HepG2 (cell line): ENCODE measurements around the gene C10orf67. TPM values are rescaled to one million over a fixed set of nuclear protein-coding genes. Genes with fewer than 3 reads are reported as not detected.

ENCODE experiments used
- ARID3A ChIP-seq: IDR thresholded peaks from 2 replicates; pipeline ENCODE4 v1.6.1; 2012; ENCODE audit warnings: low read depth, low read length, improper control_type of control experiment
- ATF5 ChIP-seq: sonication (generic); formaldehyde crosslinking; IDR thresholded peaks from 2 replicates; pipeline ENCODE4 v1.4.0; 2020; ENCODE audit warnings: mild to moderate bottlenecking, low read depth, missing genetic modification reagents
- FLYWCH1 ChIP-seq: sonication (generic); formaldehyde crosslinking; IDR thresholded peaks from 2 replicates; pipeline ENCODE4 v1.8.1; 2023; ENCODE audit warnings: mild to moderate bottlenecking, missing genetic modification reagents
- FOXP4 ChIP-seq: sonication (generic); formaldehyde crosslinking; IDR thresholded peaks from 2 replicates; pipeline ENCODE4 v1.4.0; 2020; ENCODE audit warnings: missing genetic modification reagents
- KAT2B ChIP-seq: fragments of 150-350 bp; IDR thresholded peaks from 2 replicates; pipeline ENCODE4 v1.6.1; 2014; ENCODE audit warnings: low read depth, low read length, borderline replicate concordance
- MBD4 ChIP-seq: IDR thresholded peaks from 2 replicates; pipeline ENCODE4 v1.6.1; 2012; ENCODE audit warnings: low read length, inconsistent platforms, borderline replicate concordance
- NAIF1 ChIP-seq: sonication (generic); formaldehyde crosslinking; IDR thresholded peaks from 2 replicates; pipeline ENCODE4 v1.5.0; 2020; ENCODE audit warnings: mild to moderate bottlenecking, missing genetic modification reagents, borderline replicate concordance
- RNF219 ChIP-seq: sonication (generic); formaldehyde crosslinking; IDR thresholded peaks from 2 replicates; pipeline ENCODE4 v1.5.0; 2020; ENCODE audit warnings: mild to moderate bottlenecking, missing genetic modification reagents
- SIX4 ChIP-seq: sonication (generic); formaldehyde crosslinking; IDR thresholded peaks from 2 replicates; pipeline ENCODE4 v1.4.0; 2020; ENCODE audit warnings: missing genetic modification reagents
- SP2 ChIP-seq: sonication (generic); formaldehyde crosslinking; IDR thresholded peaks from 2 replicates; pipeline ENCODE4 v1.5.1; 2020; ENCODE audit warnings: mild to moderate bottlenecking, missing genetic modification reagents
- TBX2 ChIP-seq: sonication (generic); formaldehyde crosslinking; IDR thresholded peaks from 2 replicates; pipeline ENCODE4 v1.5.0; 2020; ENCODE audit warnings: missing genetic modification reagents, mild to moderate bottlenecking, borderline replicate concordance
- TFE3 ChIP-seq: IDR thresholded peaks from 2 replicates; pipeline ENCODE4 v1.6.1; 2016
- ZFX ChIP-seq: sonication (generic); formaldehyde crosslinking; IDR thresholded peaks from 2 replicates; pipeline ENCODE4 v1.4.0; 2020; ENCODE audit warnings: mild to moderate bottlenecking, low read depth, missing genetic modification reagents, moderate library complexity
- ZKSCAN8 ChIP-seq: IDR thresholded peaks from 2 replicates; pipeline ENCODE4 v1.6.1; 2016; ENCODE audit warnings: borderline replicate concordance, missing genetic modification reagents, missing compliant biosample characterization
- ZNF564 ChIP-seq: sonication (generic); formaldehyde crosslinking; IDR thresholded peaks from 2 replicates; pipeline ENCODE4 v1.8.1; 2023; ENCODE audit warnings: mild to moderate bottlenecking, missing genetic modification reagents
- ZNF614 ChIP-seq: IDR thresholded peaks from 2 replicates; pipeline ENCODE4 v1.6.1; 2018; ENCODE audit warnings: missing biosample characterization, missing genetic modification reagents, inconsistent platforms, borderline replicate concordance
- ZNF615 ChIP-seq: sonication (generic); formaldehyde crosslinking; IDR thresholded peaks from 2 replicates; pipeline ENCODE4 v1.5.0; 2020; ENCODE audit warnings: mild to moderate bottlenecking, missing genetic modification reagents, borderline replicate concordance
- ZNF691 ChIP-seq: sonication (generic); formaldehyde crosslinking; IDR thresholded peaks from 2 replicates; pipeline ENCODE4 v1.4.0; 2020; ENCODE audit warnings: missing genetic modification reagents, low read depth, mild to moderate bottlenecking, borderline replicate concordance
- ZNF703 ChIP-seq: sonication (generic); formaldehyde crosslinking; IDR thresholded peaks from 2 replicates; pipeline ENCODE4 v1.5.1; 2020; ENCODE audit warnings: missing genetic modification reagents, mild to moderate bottlenecking, moderate library complexity, borderline replicate concordance
- ZNF784 ChIP-seq: sonication (generic); formaldehyde crosslinking; IDR thresholded peaks from 2 replicates; pipeline ENCODE4 v1.5.1; 2020; ENCODE audit warnings: missing genetic modification reagents, mild to moderate bottlenecking, borderline replicate concordance
- polyA plus RNA-seq, 8 experiments: library from polyadenylated mRNA; depleted of rRNA in 3 of 8; stranded (reverse) in 7 of 8; unstranded in 1 of 8; fragments of >200 nt; fragmentation: Illumina TruSeq in 4 of 8; extraction: Trizol in 4 of 8; gene quantifications; 2 replicates each; pipeline versions ENCODE4 v1.2.1 to v1.2.3, GENCODE V29; 2011 to 2016; ENCODE audit warnings: low read depth in 4 of 8, missing spikeins in 1 of 8, mixed read lengths in 1 of 8; ENCODE audit not compliant: insufficient read depth in 1 of 8
- total RNA-seq, 5 experiments: library from RNA; depleted of rRNA; stranded (reverse); fragments of >200 nt; fragmentation: Illumina TruSeq; extraction: Trizol; gene quantifications; 2 replicates each; pipeline ENCODE4 v1.2.3, GENCODE V29; 2016; ENCODE audit warnings: low read depth in 1 of 5

C10orf67 gene
- total and polyA plus RNA-seq, 2 of the 13 experiments (the other 11 are each of a cell fraction or from before 2014, with no cell fraction given): not detected

- peak; percentile 81 for TF ChIP-seq ARID3A
- no peak for TF ChIP-seq ZNF691 (CRISPR knock-in tag)
- TF ChIP-seq ZKSCAN8 (CRISPR knock-in tag): no peak
- 0 out of 2 replicates have a peak, but pooled peaks have one; percentile 29 for TF ChIP-seq TFE3 (CRISPR knock-in tag)
- TF ChIP-seq KAT2B: no peak
- no peak for TF ChIP-seq SIX4 (CRISPR knock-in tag)
- TF ChIP-seq SP2 (CRISPR knock-in tag): no peak
- TF ChIP-seq ZNF784: no peak
- no peak for TF ChIP-seq RNF219 (CRISPR knock-in tag)
- no peak for TF ChIP-seq ZNF564
- TF ChIP-seq FLYWCH1 (CRISPR knock-in tag): no peak
- peak; percentile 36; the same call in 1 of the 2 replicates for TF ChIP-seq FOXP4 (CRISPR knock-in tag)
- TF ChIP-seq NAIF1 (CRISPR knock-in tag): no peak
- no peak for TF ChIP-seq ATF5 (CRISPR knock-in tag)
- TF ChIP-seq ZNF703 (CRISPR knock-in tag): no peak
- TF ChIP-seq ZNF614 (CRISPR knock-in tag): no peak
- TF ChIP-seq ZNF615 (CRISPR knock-in tag): no peak
- peak; percentile 32; the same call in 1 of the 2 replicates for TF ChIP-seq TBX2 (CRISPR knock-in tag)
- TF ChIP-seq MBD4: no peak
- no peak for TF ChIP-seq ZFX
Observed at GRCh38 chr10:23253780-23254179, 90.8 kb downstream of the C10orf67 start (continued).
